GM12878 (cell line): ENCODE measurements around the gene ADIG.

Experiments used
- BHLHE40 ChIP-seq, 2 experiments: fragments of 450-650 bp in 1 of 2; IDR thresholded peaks; 2 replicates each; pipeline ENCODE4 v1.6.1; 2011 to 2017; ENCODE audit warnings: low read depth in 2 of 2, borderline replicate concordance in 1 of 2, improper control_type of control experiment in 1 of 2, low read length in 1 of 2, mild to moderate bottlenecking in 1 of 2
- CBFB ChIP-seq: IDR thresholded peaks from 2 replicates; pipeline ENCODE4 v1.6.1; 2016; ENCODE audit warnings: antibody characterized with exemption, low read depth
- CTCF ChIP-seq, 3 experiments: IDR thresholded peaks in 2 of 3; conservative IDR thresholded peaks in 1 of 3; 2 replicates each; pipeline ENCODE4 v1.5.1; 2011; ENCODE audit warnings: low read depth in 3 of 3, low read length in 3 of 3, mild to moderate bottlenecking in 3 of 3, control low read depth in 2 of 3, moderate library complexity in 2 of 3, inconsistent platforms in 1 of 3, mixed read lengths in 1 of 3; ENCODE audit not compliant: control insufficient read depth in 2 of 3, insufficient read depth in 1 of 3; ENCODE audit errors: extremely low read depth in 1 of 3
- E2F4 ChIP-seq: IDR thresholded peaks from 2 replicates; pipeline ENCODE4 v1.6.1; 2012; ENCODE audit warnings: low read depth, low read length, improper control_type of control experiment
- POLR2A ChIP-seq: IDR thresholded peaks from 2 replicates; pipeline ENCODE4 v1.6.1; 2011; ENCODE audit warnings: low read depth, mild to moderate bottlenecking, low read length
- POLR2AphosphoS5 ChIP-seq: IDR thresholded peaks from 2 replicates; pipeline ENCODE4 v1.6.1; 2011; ENCODE audit warnings: mild to moderate bottlenecking, low read length, inconsistent platforms
- RCOR1 ChIP-seq: conservative IDR thresholded peaks from 2 replicates; pipeline ENCODE4 v1.6.1; 2012; ENCODE audit warnings: low read depth, low read length, improper control_type of control experiment
- RFX5 ChIP-seq: IDR thresholded peaks from 2 replicates; pipeline ENCODE4 v1.6.1; 2011; ENCODE audit warnings: low read depth, low read length, improper control_type of control experiment
- SP1 ChIP-seq: IDR thresholded peaks from one replicate; pipeline ENCODE4 v1.6.1; 2011; ENCODE audit warnings: low read depth, low read length
- SRF ChIP-seq, 2 experiments: IDR thresholded peaks; 2 replicates each; pipeline ENCODE4 v1.6.1; 2011; ENCODE audit warnings: low read depth in 2 of 2, low read length in 2 of 2, mild to moderate bottlenecking in 1 of 2, moderate library complexity in 1 of 2
- TAF1 ChIP-seq: IDR thresholded peaks from 2 replicates; pipeline ENCODE4 v1.6.1; 2011; ENCODE audit warnings: mild to moderate bottlenecking, low read depth, low read length, borderline replicate concordance
- YY1 ChIP-seq: IDR thresholded peaks from 2 replicates; pipeline ENCODE4 v1.6.1; 2011; ENCODE audit warnings: low read depth, mild to moderate bottlenecking, low read length
- TF ChIP-seq, protein P1 (sequence below): IDR thresholded peaks from 2 replicates; pipeline ENCODE4 v1.6.1; 2012; ENCODE audit warnings: mild to moderate bottlenecking, low read depth, low read length

DNA sequence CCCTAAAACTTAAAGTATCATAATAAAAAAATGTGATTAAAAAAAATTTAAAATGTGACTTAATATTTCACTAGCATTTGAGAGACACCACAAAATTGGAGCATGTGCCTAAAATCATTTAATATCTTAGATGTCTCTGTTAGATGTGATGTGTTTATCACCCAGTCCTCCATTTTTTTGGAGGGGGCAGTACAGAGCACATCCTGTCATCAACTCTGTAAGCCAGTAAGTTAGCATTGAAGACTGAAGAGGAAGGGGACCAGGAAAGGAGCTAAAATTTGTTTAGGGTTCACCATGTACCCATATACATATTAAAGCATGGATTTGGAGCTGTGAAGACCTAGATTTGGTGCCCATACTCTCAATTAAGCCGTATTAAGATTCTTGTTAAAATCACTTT lies 30.7 kb upstream of the ADIG start:
- TF ChIP-seq POLR2A: no peak
- no peak for TF ChIP-seq POLR2AphosphoS5
- TF ChIP-seq TAF1: no peak
- no peak for TF ChIP-seq E2F4
- no peak for TF ChIP-seq RCOR1
- no peak for TF ChIP-seq RFX5
- no peak for TF ChIP-seq YY1
- TF ChIP-seq, protein P1, sequence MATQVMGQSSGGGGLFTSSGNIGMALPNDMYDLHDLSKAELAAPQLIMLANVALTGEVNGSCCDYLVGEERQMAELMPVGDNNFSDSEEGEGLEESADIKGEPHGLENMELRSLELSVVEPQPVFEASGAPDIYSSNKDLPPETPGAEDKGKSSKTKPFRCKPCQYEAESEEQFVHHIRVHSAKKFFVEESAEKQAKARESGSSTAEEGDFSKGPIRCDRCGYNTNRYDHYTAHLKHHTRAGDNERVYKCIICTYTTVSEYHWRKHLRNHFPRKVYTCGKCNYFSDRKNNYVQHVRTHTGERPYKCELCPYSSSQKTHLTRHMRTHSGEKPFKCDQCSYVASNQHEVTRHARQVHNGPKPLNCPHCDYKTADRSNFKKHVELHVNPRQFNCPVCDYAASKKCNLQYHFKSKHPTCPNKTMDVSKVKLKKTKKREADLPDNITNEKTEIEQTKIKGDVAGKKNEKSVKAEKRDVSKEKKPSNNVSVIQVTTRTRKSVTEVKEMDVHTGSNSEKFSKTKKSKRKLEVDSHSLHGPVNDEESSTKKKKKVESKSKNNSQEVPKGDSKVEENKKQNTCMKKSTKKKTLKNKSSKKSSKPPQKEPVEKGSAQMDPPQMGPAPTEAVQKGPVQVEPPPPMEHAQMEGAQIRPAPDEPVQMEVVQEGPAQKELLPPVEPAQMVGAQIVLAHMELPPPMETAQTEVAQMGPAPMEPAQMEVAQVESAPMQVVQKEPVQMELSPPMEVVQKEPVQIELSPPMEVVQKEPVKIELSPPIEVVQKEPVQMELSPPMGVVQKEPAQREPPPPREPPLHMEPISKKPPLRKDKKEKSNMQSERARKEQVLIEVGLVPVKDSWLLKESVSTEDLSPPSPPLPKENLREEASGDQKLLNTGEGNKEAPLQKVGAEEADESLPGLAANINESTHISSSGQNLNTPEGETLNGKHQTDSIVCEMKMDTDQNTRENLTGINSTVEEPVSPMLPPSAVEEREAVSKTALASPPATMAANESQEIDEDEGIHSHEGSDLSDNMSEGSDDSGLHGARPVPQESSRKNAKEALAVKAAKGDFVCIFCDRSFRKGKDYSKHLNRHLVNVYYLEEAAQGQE: no peak
- TF ChIP-seq SRF (IDR thresholded peaks at IDR 0.05; ENCODE audit: low read depth in 2 of 2, low read length in 2 of 2): no peak
- peak in 2 of 3 experiments; percentile 17 to 25; a peak in 2 of 6 replicates for TF ChIP-seq CTCF (IDR thresholded peaks at IDR 0.05 in 2 of 3, conservative IDR thresholded peaks at IDR 0.05 in 1 of 3; ENCODE audit: control insufficient read depth in 2 of 3, extremely low read depth in 1 of 3, insufficient read depth in 1 of 3, low read depth in 3 of 3, low read length in 3 of 3)
- TF ChIP-seq CBFB: no peak
- TF ChIP-seq BHLHE40 (IDR thresholded peaks at IDR 0.05; ENCODE audit: borderline replicate concordance in 1 of 2, low read depth in 2 of 2, low read length in 1 of 2): no peak
- no peak for TF ChIP-seq SP1
